T-helper 9 cell (primary cell): ENCODE data around the gene ETV3L.

Experiments
- DNase-seq: peaks from one replicate; pipeline ENCODE4 v3.0.0-alpha.2; 2020

ETV3L gene

DNA sequence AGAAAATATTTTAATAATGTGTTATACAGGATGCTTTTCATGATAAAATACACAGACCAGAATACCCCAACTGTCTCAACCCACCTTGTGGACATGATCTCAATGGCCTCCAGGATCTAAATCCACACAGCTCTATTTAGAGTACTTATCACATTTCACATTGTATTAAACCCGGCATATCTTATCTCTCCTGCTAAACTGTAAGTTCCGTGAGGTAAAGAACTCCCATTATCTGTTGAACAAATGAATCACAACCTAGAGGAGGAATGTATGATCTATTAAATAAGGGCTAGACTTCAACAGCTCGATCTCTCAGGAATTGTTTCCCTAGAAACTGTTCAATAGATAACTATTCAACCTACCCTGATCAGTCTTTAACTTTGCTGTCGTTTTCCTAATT, 31.7 kb upstream of the ETV3L start:
- no peak for DNase-seq

DNA sequence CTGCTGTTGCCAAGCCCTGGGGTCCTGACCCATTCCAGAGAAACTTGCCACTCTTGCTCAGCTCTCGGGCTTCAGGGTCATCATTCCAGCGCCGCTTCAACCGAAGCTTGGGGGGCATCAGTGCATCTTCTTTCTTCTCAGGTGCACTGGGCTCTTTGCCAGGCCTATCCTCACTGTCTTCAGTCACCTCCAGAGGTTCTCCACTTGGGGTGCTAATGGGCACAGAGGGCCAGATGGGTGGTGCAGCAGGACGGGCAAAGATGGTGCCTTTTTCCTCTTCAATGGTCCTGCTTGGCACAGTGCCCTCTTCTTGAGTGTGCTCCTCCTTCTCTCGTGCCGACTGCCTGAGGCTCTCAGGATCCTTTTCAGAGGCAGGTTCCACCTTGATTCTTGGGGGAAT, 25.2 kb upstream of the ETV3L start:
- no peak for DNase-seq

DNA sequence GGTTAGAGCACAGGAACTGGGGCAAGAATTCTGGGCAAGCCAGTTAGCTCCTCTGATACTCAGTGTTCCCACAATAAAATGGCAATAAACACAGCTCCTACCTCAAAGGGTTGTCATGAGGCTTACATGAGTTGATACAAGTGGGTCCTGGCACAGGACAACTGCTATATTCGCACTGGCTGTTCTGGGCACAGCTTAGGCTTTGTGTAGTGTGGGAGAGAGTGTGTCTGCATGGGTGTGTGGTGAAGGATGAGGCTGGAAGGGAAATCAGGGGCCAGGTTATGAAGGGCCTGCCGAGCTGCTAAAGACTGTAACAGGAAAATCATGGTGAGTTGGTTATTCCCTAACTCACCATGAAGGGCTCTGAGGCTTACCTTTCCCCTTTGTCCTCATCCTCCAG, 19.8 kb upstream of the ETV3L start:
- DNase-seq: no peak

DNA sequence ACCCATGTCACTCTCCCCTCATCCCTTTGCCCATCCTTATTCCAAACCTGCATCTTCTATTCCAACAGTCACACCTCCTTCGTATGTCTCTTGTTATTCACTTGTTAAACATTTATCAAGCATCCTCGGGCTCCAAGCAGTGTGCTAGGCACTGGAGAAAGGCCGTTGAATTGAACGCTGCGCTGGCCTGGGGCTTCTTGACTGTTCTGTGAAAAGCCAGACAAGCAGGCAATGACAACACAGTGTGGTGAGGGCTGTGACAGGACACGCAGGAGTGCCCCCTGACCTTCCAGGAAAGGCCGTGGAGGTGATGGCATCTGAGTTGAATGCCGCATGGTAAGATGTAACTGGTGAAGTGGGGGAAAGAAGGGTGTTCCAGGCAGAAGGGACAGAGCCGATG, 19.4 kb upstream of the ETV3L start:
- no peak for DNase-seq

DNA sequence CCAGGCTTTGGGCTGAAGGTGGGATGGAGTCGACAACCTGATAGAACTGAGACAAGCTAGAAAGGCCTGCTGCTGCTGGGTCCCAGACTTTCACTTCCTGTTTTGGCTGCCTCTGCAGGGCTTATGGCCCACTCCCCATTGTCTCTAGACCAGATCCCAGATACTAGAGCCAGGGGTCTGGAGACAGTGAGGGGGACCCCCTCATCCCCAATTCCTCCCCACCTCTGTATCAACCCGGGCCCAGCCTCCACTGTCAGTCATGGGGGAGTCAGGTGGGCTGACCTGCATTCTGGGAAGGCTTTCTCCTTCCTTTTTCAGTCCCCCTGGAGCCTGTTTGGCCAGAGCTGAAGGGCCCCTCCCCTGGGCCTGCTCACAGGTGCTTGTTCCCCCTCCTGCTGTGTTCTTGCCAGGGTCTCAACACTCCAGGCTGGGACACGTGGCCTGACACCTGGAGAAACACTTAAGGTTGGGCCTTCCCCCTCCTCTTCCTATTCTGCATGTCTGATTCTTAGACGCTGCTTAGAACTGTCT, 18.0 kb upstream of the ETV3L start:
- no peak for DNase-seq

DNA sequence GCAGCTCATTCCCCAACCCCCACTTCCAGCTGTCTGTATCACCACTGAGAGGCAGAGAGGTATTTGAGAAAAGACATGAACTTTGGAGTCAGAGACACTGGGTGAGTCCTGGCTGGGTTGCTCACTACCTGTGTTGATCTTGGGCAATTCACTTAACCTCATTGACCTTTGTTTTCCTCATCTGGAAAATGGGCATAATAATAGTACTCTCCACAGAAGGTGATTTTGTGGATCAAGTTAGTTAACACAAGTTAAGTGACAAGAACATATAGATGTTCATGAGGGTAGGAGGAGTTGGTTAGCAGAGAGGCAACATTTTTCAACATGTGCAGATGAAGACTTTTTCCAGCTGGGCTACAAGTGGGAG, 17.1 kb upstream of the ETV3L start:
- no peak for DNase-seq

DNA sequence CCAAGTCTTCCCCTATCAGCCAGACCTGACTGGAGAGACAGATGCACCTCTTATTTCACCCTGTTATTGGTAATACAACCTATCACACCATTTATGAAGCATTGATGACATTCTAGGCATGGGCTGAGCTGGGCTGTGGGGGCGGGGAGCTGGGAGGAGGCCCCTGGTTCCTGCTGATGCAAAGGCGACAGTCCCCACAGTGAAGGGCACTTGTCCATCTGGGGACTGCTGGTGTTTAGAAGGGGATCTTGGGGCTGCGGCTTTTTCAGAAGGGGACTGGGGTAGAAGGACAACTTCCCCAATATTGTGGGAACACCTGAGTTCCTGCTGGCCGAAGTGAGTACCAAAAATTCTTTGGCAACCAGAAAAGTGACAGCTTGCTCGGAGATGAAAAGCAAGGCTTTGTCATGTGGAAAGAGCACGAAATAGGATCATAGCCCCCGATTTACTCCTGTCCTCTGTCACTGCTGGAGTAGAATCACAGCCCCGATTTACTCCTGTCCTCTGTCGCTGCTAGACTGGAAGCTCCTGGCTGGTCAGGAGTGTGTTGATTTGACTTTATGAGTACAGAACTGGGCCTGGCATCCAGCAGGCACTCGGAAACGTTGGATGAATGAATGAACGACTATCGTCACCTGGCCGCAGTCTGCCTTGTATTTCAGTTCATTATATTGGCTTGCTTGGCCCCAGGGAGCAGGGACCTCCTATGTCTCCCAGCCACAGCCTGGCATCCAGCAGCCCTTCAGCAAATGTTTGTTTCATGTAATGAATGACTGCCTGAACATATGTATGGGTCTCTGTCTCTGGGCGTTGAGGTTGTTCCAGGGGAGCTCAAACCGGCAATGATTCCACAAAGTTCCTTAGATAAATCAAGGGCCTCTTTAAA, 16.5 kb upstream of the ETV3L start:
- DNase-seq: no peak

DNA sequence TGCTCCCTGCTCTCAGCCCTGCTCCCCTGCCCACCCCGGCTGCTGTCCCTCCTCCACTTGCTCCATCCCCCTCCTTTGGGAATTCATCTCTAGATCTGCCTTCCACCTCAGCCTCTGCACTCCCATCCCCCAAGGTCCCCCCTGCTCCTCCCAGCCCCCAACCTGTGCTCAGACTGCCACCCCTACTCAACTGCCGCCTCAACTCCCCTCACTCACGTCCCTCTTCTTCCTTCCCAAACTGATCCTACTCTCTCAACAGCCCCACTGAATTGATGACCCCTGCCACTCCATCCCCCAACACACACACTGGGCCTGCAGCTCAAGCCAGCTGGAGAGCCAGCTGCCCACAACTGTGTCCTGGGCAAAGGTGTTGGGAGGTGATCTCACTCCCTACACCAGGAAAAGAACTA, 15.8 kb upstream of the ETV3L start:
- DNase-seq: no peak

DNA sequence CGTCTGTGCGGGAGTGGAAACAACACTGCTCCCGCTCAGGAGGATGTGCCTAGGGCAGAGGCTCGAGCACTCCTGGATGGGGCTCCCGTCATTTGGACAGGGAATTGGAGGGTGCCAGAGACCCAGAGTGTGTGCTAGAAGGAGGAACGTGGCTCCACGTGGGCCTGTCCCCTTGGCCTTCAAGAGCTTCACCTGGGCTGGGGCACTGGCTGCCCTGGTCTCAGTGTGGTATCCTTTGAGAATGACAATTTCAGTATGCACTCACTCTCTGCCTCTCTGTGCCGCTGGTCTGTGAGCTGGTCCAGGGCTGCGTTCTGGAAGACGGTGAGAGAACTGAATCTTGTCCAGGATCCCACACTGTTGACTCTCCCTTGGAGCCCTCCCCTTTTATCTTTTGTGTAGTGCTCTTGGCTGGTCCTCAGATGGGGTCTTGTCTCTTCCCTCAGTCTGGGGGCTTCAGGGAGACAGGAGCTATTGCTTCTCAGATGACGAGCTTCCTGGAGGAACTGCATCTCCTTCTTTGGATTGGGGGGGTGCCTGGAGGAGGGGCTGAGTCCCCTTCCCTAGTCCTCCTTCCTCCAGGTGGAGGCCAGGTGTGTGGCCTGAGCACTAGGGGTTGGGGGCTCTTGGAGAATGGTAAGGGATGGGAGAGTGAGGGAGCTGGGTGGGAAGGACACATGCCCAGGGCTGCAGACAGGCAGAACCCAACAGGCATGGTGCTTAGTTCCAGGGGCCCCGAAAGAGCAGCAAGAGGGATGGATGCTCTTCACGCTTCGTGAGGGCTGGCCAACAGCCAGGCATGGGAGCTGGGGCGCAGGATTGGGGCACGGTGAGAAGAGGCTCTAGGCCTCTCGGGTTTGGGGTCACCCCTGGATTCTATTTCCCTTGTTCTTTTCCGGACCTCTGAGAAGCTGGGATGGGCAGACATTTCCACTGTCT, 14.8 kb upstream of the ETV3L start:
- DNase-seq: no peak

DNA sequence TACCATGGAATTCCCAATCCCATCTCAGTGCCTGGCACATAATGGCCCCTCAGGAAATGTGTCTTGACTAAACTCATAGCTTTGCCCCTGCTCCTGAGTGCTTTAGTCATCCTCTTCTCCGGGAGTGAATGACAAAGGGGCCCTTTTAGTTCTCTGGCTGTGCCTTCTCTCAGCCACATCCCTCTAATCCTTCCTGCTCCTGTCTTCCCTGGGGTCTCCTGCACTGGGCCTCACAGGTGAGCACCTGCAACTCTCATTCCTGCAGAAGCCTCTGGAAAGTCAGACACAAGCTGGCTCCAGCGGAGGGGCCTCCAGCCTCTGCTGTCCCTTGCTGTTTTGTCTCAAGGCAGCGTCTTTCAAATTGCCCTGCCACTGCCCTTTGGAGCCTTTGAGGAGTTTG, 14.0 kb upstream of the ETV3L start:
- DNase-seq: no peak

DNA sequence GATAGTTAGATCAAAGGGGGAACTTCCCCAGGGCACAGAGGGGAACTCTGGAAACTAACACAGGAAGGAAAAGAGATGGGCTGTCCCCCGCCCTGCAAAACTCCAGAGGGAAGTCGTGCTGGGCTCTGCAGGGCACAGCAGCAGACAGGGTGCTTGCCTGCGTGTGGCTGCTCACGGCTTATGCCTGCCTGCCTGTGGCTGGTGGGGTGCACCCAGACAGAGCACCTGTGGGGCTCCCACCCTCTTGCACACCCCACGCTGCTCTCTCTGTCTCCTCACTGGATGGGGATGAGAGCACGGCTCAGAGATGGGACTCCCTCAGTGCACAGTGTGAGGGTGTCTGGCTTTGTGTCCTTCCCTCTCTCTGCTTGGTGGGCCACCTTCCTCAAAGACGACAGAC, 13.5 kb upstream of the ETV3L start:
- DNase-seq: no peak

DNA sequence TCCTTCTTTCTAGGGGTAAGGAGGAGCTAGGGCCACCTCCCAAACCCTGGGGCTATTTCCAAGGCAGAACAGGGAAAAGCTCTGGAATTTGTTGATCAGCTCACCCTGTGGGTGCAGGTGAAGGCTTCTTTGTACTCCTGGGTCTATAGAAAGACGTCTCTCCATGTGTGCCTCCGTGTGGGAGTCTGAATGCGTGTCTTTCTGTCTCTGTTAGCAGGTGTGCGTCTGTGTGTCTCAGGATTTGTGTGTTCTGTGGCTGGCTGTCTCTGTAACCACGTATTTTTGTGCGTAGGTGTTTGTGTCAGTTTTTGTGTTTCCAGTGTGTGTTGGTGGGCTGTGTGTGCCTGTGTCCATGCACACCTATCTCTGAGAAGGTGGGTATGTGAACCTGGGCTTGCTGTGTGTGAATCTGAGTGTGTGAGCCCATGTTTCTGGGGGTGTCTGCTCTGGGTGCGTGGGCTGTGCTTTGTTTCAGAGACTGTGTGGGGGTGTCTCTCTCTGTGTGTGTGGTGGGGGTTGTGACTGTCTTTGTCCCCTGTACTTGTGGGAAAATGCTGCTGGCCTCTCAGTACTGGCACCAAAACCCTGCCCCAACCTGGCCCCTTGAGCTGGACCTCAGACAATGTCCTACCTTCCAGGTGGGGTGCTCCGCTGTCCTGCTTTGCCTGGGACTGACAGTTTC, 12.7 kb upstream of the ETV3L start:
- DNase-seq: no peak

DNA sequence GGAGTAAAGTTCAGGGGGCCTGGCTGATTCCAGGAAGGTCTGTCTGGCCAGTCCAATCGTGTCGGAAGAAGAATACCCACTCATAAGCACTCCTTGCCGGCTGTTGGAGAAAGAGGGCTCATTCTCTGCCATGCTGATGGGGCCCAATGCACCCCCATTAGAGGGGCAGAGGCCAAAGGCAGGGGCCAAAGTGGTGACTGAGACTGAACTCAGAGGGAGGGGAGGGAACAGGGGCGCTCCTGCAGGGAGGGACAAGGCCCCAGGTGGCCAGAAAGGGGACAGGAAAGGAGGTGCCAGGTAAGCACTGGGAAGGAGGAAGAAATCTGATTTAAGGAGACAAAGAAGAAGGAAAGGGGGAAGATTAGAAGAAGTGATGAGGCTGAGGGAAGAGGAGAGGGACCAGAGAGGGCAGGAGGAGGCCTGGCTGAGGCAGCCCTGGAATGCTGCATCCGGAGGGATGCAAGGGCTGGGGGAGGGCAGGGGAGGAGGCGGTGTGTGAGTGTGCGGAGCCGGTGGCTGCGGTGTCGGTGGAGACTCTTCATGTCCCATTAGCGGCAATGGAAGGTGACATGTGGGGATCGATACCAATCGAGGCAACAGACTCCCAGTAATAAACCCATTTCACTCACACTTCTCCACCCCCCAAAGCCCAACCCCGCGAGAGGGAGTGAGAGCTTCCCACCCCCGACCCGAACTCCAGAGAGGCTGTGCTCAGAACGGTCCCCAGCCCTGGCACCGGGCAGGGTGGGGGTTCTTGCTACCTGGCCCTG, 12.0 kb upstream of the ETV3L start:
- no peak for DNase-seq

DNA sequence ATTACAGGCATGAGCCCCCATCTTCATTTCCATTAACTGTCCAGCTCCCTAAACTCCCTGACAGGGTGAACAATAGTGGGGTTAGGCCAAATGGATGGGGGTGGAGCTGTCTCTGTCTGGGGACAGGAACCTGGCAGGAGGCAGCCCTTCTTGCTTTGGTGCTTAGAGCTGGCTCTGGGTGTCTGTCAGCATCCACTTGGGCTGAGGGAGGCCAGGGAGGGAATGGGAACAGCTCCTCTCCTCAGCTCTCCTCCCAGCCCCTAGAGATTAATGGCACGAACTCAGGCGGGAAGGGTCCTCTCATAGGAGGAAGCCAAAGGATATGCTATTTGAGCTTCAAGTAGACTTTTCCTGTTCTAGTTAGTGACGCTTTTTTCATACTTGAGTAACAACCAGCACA, 11.1 kb upstream of the ETV3L start:
- no peak for DNase-seq

DNA sequence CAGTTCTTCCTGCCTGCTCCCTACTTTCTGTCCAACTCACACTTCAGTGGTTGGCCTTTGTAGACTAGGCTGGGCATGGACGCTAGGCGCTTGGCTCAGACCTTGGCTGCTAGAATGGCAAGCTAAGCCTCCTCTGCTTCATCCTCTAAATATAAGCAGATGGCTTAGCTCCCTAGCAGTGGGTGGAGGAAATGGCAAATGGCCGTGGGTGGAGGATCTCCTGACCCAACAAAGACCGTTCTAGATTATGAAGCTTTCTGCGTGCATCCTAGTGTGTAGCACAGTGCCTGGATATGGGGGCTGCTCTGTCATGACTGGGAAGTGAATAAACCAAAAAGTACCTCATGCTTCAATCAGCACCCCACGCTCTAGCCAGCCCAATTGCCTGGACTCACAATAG, 10.4 kb upstream of the ETV3L start:
- no peak for DNase-seq

DNA sequence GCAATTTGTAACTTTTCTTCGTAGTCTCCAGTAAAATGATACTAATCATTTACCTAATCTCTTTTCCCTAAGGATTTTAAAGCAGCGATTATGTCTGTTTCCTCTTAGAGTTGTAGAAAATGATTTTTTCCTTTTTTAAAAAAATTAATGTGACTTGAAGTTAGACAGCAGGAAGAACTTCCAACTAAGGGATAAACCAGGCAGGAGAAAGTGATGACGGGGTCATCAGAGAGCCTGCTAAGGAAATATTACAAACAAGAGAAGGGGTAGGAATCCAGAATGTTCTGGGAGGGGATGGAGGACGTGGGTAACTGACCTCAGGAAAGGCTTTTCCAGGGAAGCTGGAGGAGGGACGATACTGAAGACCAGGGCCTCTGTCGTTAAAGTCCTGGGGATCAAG, 8.8 kb upstream of the ETV3L start:
- DNase-seq: no peak

DNA sequence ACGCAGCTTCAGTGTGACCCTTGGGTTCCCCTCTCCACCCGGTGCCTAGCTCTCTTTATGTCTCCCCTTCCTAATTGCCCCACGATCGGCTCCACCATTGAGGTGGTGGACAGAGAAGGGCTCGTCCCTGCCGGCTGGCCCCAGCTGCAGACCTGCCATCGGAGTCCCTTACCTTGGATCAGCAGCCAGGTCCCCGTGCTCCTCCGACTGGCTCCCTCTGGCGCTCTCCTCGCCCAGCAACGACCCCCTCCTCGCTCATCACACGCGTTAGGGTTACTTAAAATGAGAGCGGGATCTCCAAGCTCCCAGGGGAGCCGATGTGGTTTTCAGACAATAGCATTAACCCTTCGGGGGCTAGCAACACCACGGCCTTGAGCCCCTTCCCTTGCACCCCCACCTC, 8.1 kb upstream of the ETV3L start:
- no peak for DNase-seq

DNA sequence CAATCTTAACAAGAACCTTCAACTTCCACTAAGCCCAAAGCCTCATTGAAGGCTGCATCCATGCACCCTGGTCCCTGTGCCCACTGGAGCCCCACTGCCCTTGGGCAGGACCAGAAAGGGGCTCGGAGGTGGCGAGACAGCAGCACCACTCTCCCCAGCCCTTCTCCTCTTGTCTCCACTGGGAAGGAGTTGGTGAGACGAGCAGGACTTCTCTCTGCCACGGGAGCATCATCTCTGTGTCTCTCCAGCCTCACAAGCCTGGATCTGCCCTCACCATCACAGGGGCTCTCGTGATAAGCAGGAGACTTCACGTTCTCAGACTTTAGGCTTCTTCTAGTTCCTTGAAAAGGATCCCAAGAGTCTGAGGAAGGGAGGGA, 7.2 kb upstream of the ETV3L start:
- no peak for DNase-seq

DNA sequence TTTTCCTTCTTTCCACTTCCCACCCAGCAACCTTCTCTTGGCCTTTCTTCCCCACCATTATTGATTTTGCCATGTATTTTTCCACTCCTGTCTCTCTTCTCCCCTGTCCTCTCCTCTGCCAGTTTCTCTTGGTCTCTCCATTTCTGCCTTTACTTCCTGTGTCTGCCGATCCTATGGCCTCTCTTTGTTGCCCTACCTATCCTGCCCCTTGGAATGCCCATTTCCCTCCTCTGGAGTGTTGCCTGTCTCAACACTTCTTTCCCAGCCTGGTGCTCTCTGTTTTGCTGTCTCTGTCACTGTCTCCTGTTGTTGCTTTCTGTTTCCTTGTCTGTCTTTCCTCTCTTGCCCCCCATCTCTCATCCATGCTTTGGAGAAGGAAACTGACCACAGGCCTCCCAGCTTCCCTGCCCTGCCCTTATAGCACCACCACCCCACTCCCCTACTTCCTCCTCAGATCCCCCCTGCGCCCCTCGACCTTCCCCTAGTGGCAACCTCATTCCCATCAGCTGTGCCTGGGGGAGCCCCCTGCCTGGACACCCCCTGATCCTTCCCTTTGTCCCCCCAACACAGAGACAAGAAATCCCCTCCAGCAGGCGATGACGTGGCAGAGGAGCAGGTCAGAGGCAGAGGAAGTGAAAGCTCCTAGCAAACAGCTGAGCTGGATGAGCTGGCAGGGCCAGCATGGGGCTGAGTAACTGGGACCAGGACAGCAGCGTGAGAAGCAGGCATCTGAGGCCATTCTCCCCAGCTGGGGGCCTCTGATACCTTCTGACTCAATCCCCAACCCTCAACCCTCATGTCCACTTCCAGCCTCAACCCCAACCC, 6.6 kb upstream of the ETV3L start:
- no peak for DNase-seq

DNA sequence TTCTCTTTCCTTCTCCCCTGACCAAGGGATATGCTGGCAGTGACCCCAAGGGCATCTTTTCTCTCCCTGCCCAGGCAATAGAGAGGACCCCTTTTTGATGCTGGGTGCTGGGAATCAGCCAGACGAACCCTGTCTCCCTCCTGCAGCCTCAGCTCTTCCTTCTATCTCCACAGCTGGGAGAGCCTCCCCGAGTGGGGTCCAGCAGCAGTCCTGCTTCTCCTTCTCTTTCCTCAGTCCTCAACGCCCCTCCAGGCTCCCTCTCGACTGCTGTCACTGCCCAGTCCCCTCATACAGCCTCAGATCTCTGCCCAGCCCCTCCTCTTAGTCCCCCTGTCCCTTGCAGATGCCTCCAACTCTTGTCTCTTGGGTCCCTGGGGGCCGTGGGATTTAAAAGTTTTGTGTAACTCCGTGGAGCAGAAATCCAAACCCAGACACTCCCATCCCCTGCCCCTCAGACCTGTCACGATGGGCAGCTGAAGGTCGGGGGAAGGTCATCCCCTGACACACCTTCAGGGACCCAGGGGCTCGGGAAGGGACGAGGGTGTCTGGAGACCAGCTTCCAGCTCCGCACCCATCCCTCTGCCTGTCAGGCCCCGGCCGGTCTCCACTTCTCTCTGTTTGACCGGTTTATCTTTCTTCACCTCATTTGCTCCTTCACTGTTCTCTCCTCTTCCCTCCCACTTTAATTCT, 5.8 kb upstream of the ETV3L start:
- no peak for DNase-seq
